Mucosa of descending colon (tissue), 3 donors: ENCODE measurements around the gene LPCAT4. TPM values are rescaled to one million over a fixed set of nuclear protein-coding genes. Genes with fewer than 3 reads are reported as not detected.
"Not testable (repeated sequence)": the region's sequence is repeated elsewhere in the genome, so short reads cannot be mapped to it uniquely, and the experiment has no call there.

Experiments
- ATAC-seq: fragments of 200-7000 bp; cut with Tn5 transposase; one replicate; pipeline ENCODE4 v1.9.1; 2020; ENCODE audit warnings: mild to moderate bottlenecking, moderate library complexity
- DNase-seq, 3 donors: peaks; one replicate each; pipeline ENCODE4 v3.0.0-alpha.2; 2020
- H3K36me3 ChIP-seq: fragments of 200-600 bp; one replicate; pipeline ENCODE4 v1.8.0; 2021; ENCODE audit warnings: low read depth, mild to moderate bottlenecking
- H3K4me1 ChIP-seq: fragments of 200-600 bp; one replicate; pipeline ENCODE4 v1.8.0; 2021; ENCODE audit warnings: low read depth, mild to moderate bottlenecking
- H3K4me3 ChIP-seq: fragments of 200-600 bp; one replicate; pipeline ENCODE4 v1.8.0; 2021; ENCODE audit warnings: mild to moderate bottlenecking
- H3K9me3 ChIP-seq: fragments of 200-600 bp; one replicate; pipeline ENCODE4 v1.8.0; 2021; ENCODE audit warnings: mild to moderate bottlenecking
- intact Hi-C, 2 donors: fragments of 100-400 bp; cut with DNase I in 1 of 2; cut with micrococcal nuclease in 1 of 2; formaldehyde crosslinking; loops; one replicate each; pipeline versions ENCODE4 v1.11.0 to v1.11.1; 2022; cut with DNase I, micrococcal nuclease
- total RNA-seq, 3 donors: library from RNA; stranded (reverse); fragmentation: NEBNext Ultra II Directional in 2 of 3; extraction: Animal tissue kit (Norgen Biotek cat#: 25700) in 2 of 3; gene quantifications; one replicate each; pipeline versions ENCODE4 v1.2.1 to v1.2.4, GENCODE V29; 2021 to 2023
- TF ChIP-seq, protein P1 (sequence below): fragments of 200-600 bp; IDR thresholded peaks from one replicate; pipeline ENCODE4 v1.8.0; 2022; ENCODE audit warnings: antibody characterized with exemption, mild to moderate bottlenecking
- donor health status: DM: no; HTN: no; CAD: no; lungs with moderate emphysema.
- donor health status: DM: no; HTN: no; CAD: no.
- donor health status: DM: no; HTN: yes; CAD: no.

The LPCAT4 gene
- total RNA-seq, 3 donors from 2014 or later: 144 to 236 (median 154) TPM

DNA sequence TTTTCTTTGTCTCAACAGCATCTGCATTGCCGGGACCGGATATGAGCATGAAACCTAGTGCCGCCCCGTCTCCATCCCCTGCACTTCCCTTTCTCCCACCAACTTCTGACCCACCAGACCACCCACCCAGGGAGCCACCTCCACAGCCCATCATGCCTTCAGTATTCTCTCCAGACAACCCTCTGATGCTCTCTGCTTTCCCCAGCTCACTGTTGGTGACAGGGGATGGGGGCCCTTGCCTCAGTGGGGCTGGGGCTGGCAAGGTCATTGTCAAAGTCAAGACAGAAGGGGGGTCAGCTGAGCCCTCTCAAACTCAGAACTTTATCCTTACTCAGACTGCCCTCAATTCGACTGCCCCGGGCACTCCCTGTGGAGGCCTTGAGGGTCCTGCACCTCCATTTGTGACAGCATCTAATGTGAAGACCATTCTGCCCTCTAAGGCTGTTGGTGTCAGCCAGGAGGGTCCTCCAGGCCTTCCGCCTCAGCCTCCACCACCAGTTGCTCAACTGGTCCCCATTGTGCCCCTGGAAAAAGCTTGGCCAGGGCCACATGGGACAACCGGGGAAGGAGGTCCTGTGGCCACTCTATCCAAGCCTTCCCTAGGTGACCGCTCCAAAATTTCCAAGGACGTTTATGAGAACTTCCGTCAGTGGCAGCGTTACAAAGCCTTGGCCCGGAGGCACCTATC is 18.9 kb downstream of the LPCAT4 start:
- Histone ChIP-seq H3K9me3 (no peaks in the 10 kb centered on the region), H3K4me3 (no peak overlapping the region), H3K4me1 (no peaks in the 10 kb centered on the region), H3K36me3 (no peaks in the 10 kb centered on the region)
- intact Hi-C loops: no loop called here
- TF ChIP-seq, protein P1, sequence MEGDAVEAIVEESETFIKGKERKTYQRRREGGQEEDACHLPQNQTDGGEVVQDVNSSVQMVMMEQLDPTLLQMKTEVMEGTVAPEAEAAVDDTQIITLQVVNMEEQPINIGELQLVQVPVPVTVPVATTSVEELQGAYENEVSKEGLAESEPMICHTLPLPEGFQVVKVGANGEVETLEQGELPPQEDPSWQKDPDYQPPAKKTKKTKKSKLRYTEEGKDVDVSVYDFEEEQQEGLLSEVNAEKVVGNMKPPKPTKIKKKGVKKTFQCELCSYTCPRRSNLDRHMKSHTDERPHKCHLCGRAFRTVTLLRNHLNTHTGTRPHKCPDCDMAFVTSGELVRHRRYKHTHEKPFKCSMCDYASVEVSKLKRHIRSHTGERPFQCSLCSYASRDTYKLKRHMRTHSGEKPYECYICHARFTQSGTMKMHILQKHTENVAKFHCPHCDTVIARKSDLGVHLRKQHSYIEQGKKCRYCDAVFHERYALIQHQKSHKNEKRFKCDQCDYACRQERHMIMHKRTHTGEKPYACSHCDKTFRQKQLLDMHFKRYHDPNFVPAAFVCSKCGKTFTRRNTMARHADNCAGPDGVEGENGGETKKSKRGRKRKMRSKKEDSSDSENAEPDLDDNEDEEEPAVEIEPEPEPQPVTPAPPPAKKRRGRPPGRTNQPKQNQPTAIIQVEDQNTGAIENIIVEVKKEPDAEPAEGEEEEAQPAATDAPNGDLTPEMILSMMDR: no peak
- DNase-seq (no peak), ATAC-seq (no peak)

DNA sequence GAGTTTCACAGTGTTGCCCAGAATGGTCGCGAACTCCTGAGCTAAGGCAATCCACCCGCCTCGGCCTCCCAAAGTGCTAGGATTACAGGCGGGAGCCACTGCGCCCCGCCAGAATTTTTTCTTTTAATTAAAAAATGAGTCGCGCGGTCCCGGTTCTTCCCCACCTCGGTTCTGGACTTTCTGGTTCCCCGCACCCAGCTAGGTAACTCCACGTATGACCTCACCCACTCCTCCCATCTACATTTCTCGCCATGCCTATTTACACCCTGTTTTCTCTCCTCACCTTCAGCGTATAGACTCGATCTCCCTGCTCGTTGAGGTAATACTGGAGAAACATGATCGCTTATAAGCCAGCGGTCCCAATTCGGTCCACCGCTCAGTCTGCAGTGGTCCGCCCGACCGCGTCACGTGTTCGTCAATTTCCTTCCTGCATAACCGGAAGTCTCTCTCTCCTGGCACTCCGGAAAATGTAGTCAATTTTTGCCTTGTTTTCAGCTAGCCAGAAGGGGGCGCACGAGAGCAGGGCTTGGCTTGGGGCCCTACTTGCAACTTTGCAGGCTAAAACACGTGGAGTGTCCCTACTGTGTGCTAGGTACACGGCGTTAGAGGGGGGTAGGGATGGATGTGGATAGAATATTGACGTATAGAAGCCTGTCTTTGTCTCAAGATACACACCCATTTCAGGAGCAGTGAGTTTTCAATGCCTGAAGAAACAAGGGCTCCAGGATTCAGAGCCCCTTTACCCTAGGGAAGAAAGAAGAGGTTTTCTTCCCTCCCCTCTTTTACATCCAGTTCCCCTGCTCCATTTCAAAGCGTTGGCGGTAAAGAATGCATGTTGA is 24.0 kb downstream of the LPCAT4 start, which contains the start of the genes NOP10 and NUTM1:
NOP10 (minus strand) TSS at position 400 of the 839 bp plus-strand sequence; CDS start at position 337, 63 bp downstream.
NUTM1 (plus strand) TSS at position 579 of the 839 bp plus-strand sequence. CDS start 382 bp downstream, outside the sequence.
- no peaks in the 10 kb centered on the region for H3K36me3 ChIP-seq
- DNase-seq: peak; percentile 93 to 95 (median 94)
- H3K4me1 ChIP-seq: no peaks in the 10 kb centered on the region
- intact Hi-C loops: loop anchor here in 1 of 2 donors (2.0 kb wide), 1 partner anchor 24 kb away; the partner anchor contains the start of gene LPCAT4
- H3K4me3 ChIP-seq: peak within 1 kb of the TSS; percentile 68
- TF ChIP-seq, protein P1: peak; percentile 92
- peak; percentile 99 for ATAC-seq
- H3K9me3 ChIP-seq: no peaks in the 10 kb centered on the region

DNA sequence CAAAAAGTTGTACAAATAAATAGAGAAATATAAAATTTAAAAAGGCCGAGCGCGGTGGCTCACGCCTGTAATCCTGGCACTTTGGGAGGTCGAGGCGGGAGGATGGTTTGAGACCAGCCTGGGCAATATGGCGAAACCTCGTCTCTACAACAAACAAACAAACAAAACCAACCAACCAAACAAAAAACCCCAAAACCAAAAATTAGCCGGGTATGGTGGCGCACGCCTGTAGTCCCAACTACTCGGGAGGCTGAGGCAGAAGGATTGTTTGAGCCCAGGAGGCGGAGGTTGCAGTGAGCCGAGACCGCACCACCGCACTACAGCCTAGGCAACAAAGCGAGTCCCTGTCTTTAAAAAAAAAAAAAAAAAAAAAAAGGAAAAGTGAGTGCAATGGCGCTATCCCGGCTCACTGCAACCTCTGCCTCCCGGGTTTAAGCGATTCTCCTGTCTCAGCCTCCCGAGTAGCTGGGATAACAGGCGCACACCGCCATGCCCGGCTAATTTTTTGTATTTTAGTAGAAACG is 24.7 kb downstream of the LPCAT4 start:
- intact Hi-C loops: loop anchor here in 1 of 2 donors (2.0 kb wide), 1 partner anchor 25 kb away; the partner anchor contains the start of gene LPCAT4
- DNase-seq, H3K9me3 ChIP-seq, ATAC-seq, H3K36me3 ChIP-seq, H3K4me1 ChIP-seq: not testable (repeated sequence)
- H3K4me3 ChIP-seq: peak overlapping the region; percentile 68

DNA sequence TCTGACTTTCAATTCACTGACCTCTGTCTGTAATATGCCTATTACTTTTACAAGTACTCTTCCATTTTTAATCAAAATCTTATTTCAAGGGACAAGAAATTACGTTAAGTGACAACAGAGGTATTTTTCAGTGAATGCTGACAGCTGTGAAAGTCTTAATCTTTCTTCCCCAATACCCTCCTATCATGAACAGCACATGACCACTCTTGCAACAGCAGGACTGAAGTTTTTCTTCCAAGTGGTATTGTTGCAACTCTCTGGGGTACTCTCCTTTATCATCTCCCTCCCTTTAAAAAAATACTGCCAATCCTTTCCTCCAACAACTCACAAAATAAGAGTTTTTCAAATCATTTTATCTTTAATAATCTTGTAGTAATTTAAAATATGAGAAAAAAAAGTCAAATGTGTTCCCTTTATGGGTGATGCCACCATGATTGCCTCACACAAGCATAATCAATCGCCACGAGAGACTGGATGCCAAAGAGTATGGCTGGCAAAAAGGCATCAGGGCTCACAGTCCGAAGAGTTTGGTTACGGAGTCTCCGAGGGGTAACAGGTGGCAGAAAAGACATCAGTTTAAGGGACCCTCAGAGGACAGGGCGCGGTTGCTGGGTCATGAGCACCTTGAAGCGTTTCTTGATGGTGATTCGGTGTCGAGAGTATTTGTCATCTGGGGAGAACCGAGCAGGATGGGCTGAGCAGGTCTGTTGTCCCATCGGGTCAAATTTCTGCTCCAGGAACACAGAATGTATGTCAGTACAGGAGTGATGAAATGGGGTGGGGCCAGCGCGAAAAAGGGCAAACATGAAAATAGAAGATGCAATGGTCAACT is 25.4 kb downstream of the LPCAT4 start:
- ATAC-seq (no peak), DNase-seq (no peak)
- peaks cover 5% of the 10 kb centered on the region for H3K4me1 ChIP-seq
- intact Hi-C loops: loop anchor here in 1 of 2 donors (2.0 kb wide), 1 partner anchor 25 kb away; the partner anchor contains the start of gene LPCAT4
- TF ChIP-seq, protein P1: no peak
- no peak overlapping the region for H3K4me3 ChIP-seq
- H3K36me3 ChIP-seq: no peaks in the 10 kb centered on the region
- H3K9me3 ChIP-seq: no peaks in the 10 kb centered on the region

DNA sequence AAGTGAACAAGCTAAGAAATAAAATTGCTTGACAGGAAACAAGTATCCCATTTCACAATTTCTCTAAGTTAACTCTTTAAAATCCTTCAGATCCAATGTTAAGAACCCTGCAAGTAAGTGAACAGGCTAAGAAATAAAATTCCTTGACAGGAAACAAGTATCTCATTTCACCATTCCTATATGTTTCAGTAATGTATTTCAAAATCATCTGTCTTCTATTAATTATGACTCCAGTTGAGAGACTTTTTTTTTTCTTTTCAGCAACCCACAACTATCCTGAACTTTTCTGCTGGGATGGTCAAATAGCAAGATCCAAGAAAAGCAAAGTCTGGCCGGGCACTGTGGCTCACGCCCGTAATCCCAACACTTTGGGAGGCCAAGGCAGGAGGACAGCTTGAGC is 27.1 kb downstream of the LPCAT4 start:
- DNase-seq (no peak), ATAC-seq (no peak)
- TF ChIP-seq, protein P1: no peak
- Histone ChIP-seq H3K9me3 (no peaks in the 10 kb centered on the region), H3K36me3 (no peaks in the 10 kb centered on the region), H3K4me1 (peaks cover 6% of the 10 kb centered on the region), H3K4me3 (no peak overlapping the region)
- intact Hi-C loops: no loop called here
